H1 (cell line): ENCODE data around the gene DENND5B. TPM values are rescaled to one million over a fixed set of nuclear protein-coding genes. Genes with fewer than 3 reads are reported as not detected.

Experiments
- CTCF ChIA-PET: fragments of 300-600 bp; sonication (Branson Sonifier 250); formaldehyde crosslinking; loops from one replicate; lab custom pipeline; 2021; ENCODE audit not compliant: partially characterized antibody; lab: Charles Lee
- POLR2A ChIA-PET: fragments of 300-600 bp; sonication (Branson Sonifier 250); formaldehyde crosslinking; loops from one replicate; lab custom pipeline; 2021; ENCODE audit warnings: inconsistent platforms; ENCODE audit not compliant: partially characterized antibody; lab: Charles Lee
- DNase-seq, 2 experiments: peaks; one replicate each; pipeline versions ENCODE4 v3.0.0 to v3.0.0-alpha.2; 2010 to 2022; ENCODE audit warnings: low spot score in 2 of 2, low read depth in 1 of 2, mixed read lengths in 1 of 2
- FAIRE-seq: peaks from 2 replicates; lab custom pipeline; 2011; peaks lifted over from hg19 to GRCh38; lab: Jason Lieb, UNC
- H2AFZ ChIP-seq: 2 replicates; pipeline ENCODE4 v1.8.1; 2012; ENCODE audit warnings: low read length, inconsistent platforms
- H2AK5ac ChIP-seq: 2 replicates; pipeline ENCODE4 v1.6.1; 2013; ENCODE audit warnings: low read depth, low read length
- H2BK120ac ChIP-seq: replicated peaks from 2 replicates; pipeline ENCODE3; 2013; ENCODE audit warnings: low read depth, low read length, inconsistent platforms
- H2BK12ac ChIP-seq: 2 replicates; pipeline ENCODE4 v1.6.1; 2013; ENCODE audit warnings: low read depth, low read length
- H2BK15ac ChIP-seq: 2 replicates; pipeline ENCODE4 v1.6.1; 2013; ENCODE audit warnings: low read length
- H2BK20ac ChIP-seq: 2 replicates; pipeline ENCODE4 v1.6.1; 2013; ENCODE audit warnings: low read length
- H2BK5ac ChIP-seq: 2 replicates; pipeline ENCODE4 v1.6.1; 2013; ENCODE audit warnings: low read depth, low read length
- H3K14ac ChIP-seq: 2 replicates; pipeline ENCODE4 v1.6.1; 2013; ENCODE audit warnings: inconsistent platforms; ENCODE audit not compliant: insufficient read length
- H3K18ac ChIP-seq: 2 replicates; pipeline ENCODE4 v1.6.1; 2013; ENCODE audit warnings: low read length; ENCODE audit errors: extremely low read depth
- H3K23ac ChIP-seq: 2 replicates; pipeline ENCODE4 v1.6.1; 2013; ENCODE audit warnings: inconsistent platforms; ENCODE audit not compliant: insufficient read length
- H3K23me2 ChIP-seq: 2 replicates; pipeline ENCODE4 v1.6.1; 2013; ENCODE audit warnings: low read depth, low read length
- H3K27ac ChIP-seq: 2 replicates; pipeline ENCODE4 v1.6.1; 2011; ENCODE audit warnings: low read depth, low read length, inconsistent platforms
- H3K27me3 ChIP-seq, 4 experiments: replicated peaks in 1 of 4; 1 replicate in 1 of 4; 2 replicates in 3 of 4; pipeline versions ENCODE4 v1.6.1 to v1.8.1; 2011 to 2013; ENCODE audit warnings: low read length in 3 of 4, mild to moderate bottlenecking in 3 of 4, inconsistent platforms in 2 of 4, mixed read lengths in 2 of 4, moderate library complexity in 1 of 4; ENCODE audit not compliant: control insufficient read depth in 3 of 4, insufficient read depth in 3 of 4; ENCODE audit errors: extremely low read depth in 1 of 4
- H3K36me3 ChIP-seq, 4 experiments: 2 replicates each; pipeline versions ENCODE4 v1.6.1 to v1.8.1; 2011 to 2013; ENCODE audit warnings: mild to moderate bottlenecking in 4 of 4, low read length in 3 of 4, moderate library complexity in 2 of 4, control low read depth in 1 of 4, inconsistent platforms in 1 of 4; ENCODE audit not compliant: insufficient read depth in 4 of 4, control insufficient read depth in 2 of 4
- H3K4ac ChIP-seq: replicated peaks from 2 replicates; pipeline ENCODE3; 2013; ENCODE audit warnings: low read length, low read depth, mixed read lengths, inconsistent platforms; ENCODE audit not compliant: insufficient read length
- H3K4me1 ChIP-seq, 4 experiments: replicated peaks in 1 of 4; 1 replicate in 1 of 4; 2 replicates in 3 of 4; pipeline versions ENCODE4 v1.6.1 to v1.8.1; 2011 to 2013; ENCODE audit warnings: low read length in 3 of 4, inconsistent platforms in 2 of 4, mixed read lengths in 1 of 4; ENCODE audit not compliant: insufficient read depth in 4 of 4, control insufficient read depth in 3 of 4
- H3K4me2 ChIP-seq, 2 experiments: 2 replicates each; pipeline versions ENCODE4 v1.6.1 to v1.8.1; 2011 to 2013; ENCODE audit warnings: low read depth in 2 of 2, low read length in 2 of 2, control low read depth in 1 of 2, inconsistent platforms in 1 of 2, mild to moderate bottlenecking in 1 of 2; ENCODE audit not compliant: insufficient read depth in 1 of 2
- H3K4me3 ChIP-seq, 4 experiments: fragments of 200-600, 300-600 bp in 1 of 4; sonication (generic), shearing (Covaris generic), sonication (Bioruptor Twin) in 1 of 4; 2 replicates each; pipeline versions ENCODE4 v1.5.1 to v1.8.1; 2011 to 2016; ENCODE audit warnings: low read length in 4 of 4, low read depth in 3 of 4, control low read depth in 2 of 4, inconsistent platforms in 2 of 4, mild to moderate bottlenecking in 2 of 4, mixed read lengths in 1 of 4, moderate library complexity in 1 of 4; ENCODE audit not compliant: insufficient read depth in 2 of 4; ENCODE audit errors: extremely low read depth in 1 of 4
- H3K56ac ChIP-seq: replicated peaks from 2 replicates; pipeline ENCODE3; 2013; ENCODE audit warnings: low read depth, mild to moderate bottlenecking, mixed read lengths, low read length, inconsistent platforms; ENCODE audit not compliant: insufficient read length
- H3K79me1 ChIP-seq: 2 replicates; pipeline ENCODE4 v1.6.1; 2013; ENCODE audit warnings: low read depth, low read length, control low read depth
- H3K79me2 ChIP-seq, 2 experiments: 2 replicates each; pipeline versions ENCODE4 v1.6.1 to v1.8.1; 2012 to 2013; ENCODE audit warnings: low read length in 2 of 2, mild to moderate bottlenecking in 2 of 2, inconsistent platforms in 1 of 2; ENCODE audit not compliant: insufficient read depth in 2 of 2, control insufficient read depth in 1 of 2
- H3K9ac ChIP-seq, 4 experiments: replicated peaks in 1 of 4; 1 replicate in 1 of 4; 2 replicates in 3 of 4; pipeline versions ENCODE4 v1.6.1 to v1.8.1; 2011 to 2013; ENCODE audit warnings: low read depth in 3 of 4, low read length in 3 of 4, control low read depth in 2 of 4, mild to moderate bottlenecking in 2 of 4, moderate library complexity in 2 of 4, inconsistent platforms in 1 of 4; ENCODE audit errors: extremely low read depth in 1 of 4
- H3K9me3 ChIP-seq, 2 experiments: 2 replicates each; pipeline versions ENCODE4 v1.6.1 to v1.8.1; 2012 to 2013; ENCODE audit warnings: mild to moderate bottlenecking in 2 of 2, moderate library complexity in 2 of 2, control low read depth in 1 of 2, inconsistent platforms in 1 of 2, low read depth in 1 of 2, low read length in 1 of 2, mixed read lengths in 1 of 2; ENCODE audit not compliant: insufficient read depth in 2 of 2
- H4K20me1 ChIP-seq, 2 experiments: replicated peaks in 1 of 2; 2 replicates each; pipeline versions ENCODE3 to v1.8.1; 2011 to 2013; ENCODE audit warnings: inconsistent platforms in 2 of 2, low read length in 2 of 2, mild to moderate bottlenecking in 1 of 2; ENCODE audit not compliant: insufficient read depth in 2 of 2, control insufficient read depth in 1 of 2
- H4K5ac ChIP-seq: 2 replicates; pipeline ENCODE4 v1.6.1; 2013; ENCODE audit warnings: low read length, low read depth, mixed read lengths, inconsistent platforms; ENCODE audit not compliant: insufficient read length
- H4K8ac ChIP-seq: 2 replicates; pipeline ENCODE4 v1.8.0; 2013; ENCODE audit warnings: mild to moderate bottlenecking, moderate library complexity, low read length, inconsistent platforms; ENCODE audit not compliant: insufficient read depth; ENCODE audit errors: extremely low read depth
- H4K91ac ChIP-seq: replicated peaks from 2 replicates; pipeline ENCODE3; 2013; ENCODE audit warnings: low read length, mixed read lengths, inconsistent platforms; ENCODE audit not compliant: insufficient read length
- BCL11A ChIP-seq, 2 experiments: IDR thresholded peaks; one replicate each; pipeline ENCODE4 v1.6.1; 2011; ENCODE audit warnings: low read depth in 2 of 2, low read length in 2 of 2, mild to moderate bottlenecking in 2 of 2
- BRCA1 ChIP-seq: IDR thresholded peaks from 2 replicates; pipeline ENCODE4 v1.6.1; 2012; ENCODE audit warnings: low read depth, low read length, improper control_type of control experiment
- CHD1 ChIP-seq: IDR thresholded peaks from 2 replicates; pipeline ENCODE4 v1.6.1; 2012; ENCODE audit warnings: low read depth, low read length, improper control_type of control experiment
- GTF2F1 ChIP-seq: IDR thresholded peaks from 2 replicates; pipeline ENCODE4 v1.6.1; 2012; ENCODE audit warnings: low read depth, low read length, improper control_type of control experiment, borderline replicate concordance
- JUND ChIP-seq: IDR thresholded peaks from 2 replicates; pipeline ENCODE4 v1.6.1; 2011; ENCODE audit warnings: mild to moderate bottlenecking, improper control_type of control experiment, low read length
- RFX5 ChIP-seq: IDR thresholded peaks from 2 replicates; pipeline ENCODE4 v1.6.1; 2011; ENCODE audit warnings: low read depth, low read length, improper control_type of control experiment, borderline replicate concordance
- SRF ChIP-seq: IDR thresholded peaks from 2 replicates; pipeline ENCODE4 v1.6.1; 2011; ENCODE audit warnings: mild to moderate bottlenecking, low read depth, low read length, moderate library complexity
- WGBS, 2 experiments: shearing (Covaris generic) in 1 of 2; methylation state at CpG; one replicate each; pipeline versions ENCODE4 v1.1.6 to v1.1.7; 2013 to 2015; ENCODE audit warnings: low lambda C conversion rate in 2 of 2, mixed read lengths in 2 of 2, inconsistent platforms in 1 of 2, low coverage in 1 of 2, missing lambda C conversion rate in 1 of 2; ENCODE audit not compliant: insufficient replicate concordance in 2 of 2, insufficient coverage in 1 of 2, insufficient read length in 1 of 2; ENCODE audit errors: extremely low coverage in 1 of 2, missing lambda C conversion rate in 1 of 2; 5-methylcytosine and 5-hydroxymethylcytosine counted together
- polyA plus RNA-seq, 7 experiments: library from polyadenylated mRNA; depleted of rRNA in 3 of 7; stranded (reverse) in 5 of 7; unstranded in 2 of 7; fragments of >200 nt in 5 of 7; fragments of 200-250 nt in 2 of 7; gene quantifications; 1 replicate in 5 of 7; 2 replicates in 1 of 7; 4 replicates in 1 of 7; pipeline versions ENCODE4 v1.2.1 to v1.2.3, GENCODE V29; 2011 to 2013; ENCODE audit warnings: missing spikeins in 2 of 7, mixed read lengths in 2 of 7
- total RNA-seq: library from RNA; stranded (reverse); fragmentation: NEBNext Ultra II Directional; extraction: Animal tissue kit (Norgen Biotek cat#: 25700); gene quantifications from 2 replicates; pipeline ENCODE4 v1.2.1, GENCODE V29; 2021
- TF ChIP-seq, protein P1 (sequence below): IDR thresholded peaks from 2 replicates; pipeline ENCODE4 v1.6.1; 2011; ENCODE audit warnings: low read depth, mild to moderate bottlenecking, low read length; ENCODE audit not compliant: insufficient read depth

The DENND5B gene
- total and polyA plus RNA-seq, 2 of the 8 experiments (the other 6 are each of a cell fraction or from before 2014, with no cell fraction given) = 13.4 to 20.2 TPM

DNA sequence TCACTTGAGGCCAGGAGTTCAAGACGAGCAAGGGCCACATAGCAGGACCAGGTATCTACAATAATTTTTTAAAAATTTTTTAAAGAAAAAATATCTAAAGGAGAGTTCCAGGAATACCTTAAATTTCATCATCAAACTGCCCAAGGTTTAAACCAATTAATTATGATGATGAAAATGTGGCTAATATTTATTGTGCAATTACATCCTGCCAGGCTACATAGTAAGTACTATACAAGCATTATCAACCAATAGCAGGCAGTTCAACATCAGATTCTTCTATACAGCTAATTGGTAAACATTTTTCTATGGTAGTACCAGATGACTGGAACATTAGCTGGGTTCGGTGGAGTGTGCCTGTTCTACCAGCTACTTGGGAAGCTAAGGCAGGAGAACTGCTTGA, 24.4 kb downstream of the DENND5B start:
- no peak overlapping the region for H2BK15ac ChIP-seq
- no peak overlapping the region for H2BK12ac ChIP-seq
- H3K14ac ChIP-seq = no peak overlapping the region
- no peaks in the 10 kb centered on the region for H3K27me3 ChIP-seq
- H4K91ac ChIP-seq = no peak overlapping the region
- WGBS, 2 experiments = 80% methylated on average over 2 of the region's 2 CpGs; no CpG with 5 or more reads in 1 of the 2 experiments
- no peak overlapping the region for H4K5ac ChIP-seq
- ChIA-PET CTCF (interaction anchor here (0.6 to 1.7 kb wide), 6 partner anchors 11 to 1090 kb away, joined by 3 to 4 read pairs (median 3); no protein-coding TSS in a partner anchor), POLR2A (interaction anchor here (0.8 to 1.1 kb wide), 2 partner anchors 23 to 181 kb away, joined by 3 read pairs; no protein-coding TSS in a partner anchor)
- H2AFZ ChIP-seq = no peak overlapping the region
- H3K23me2 ChIP-seq = no peaks in the 10 kb centered on the region; the same call in 1 of the 2 replicates
- H3K18ac ChIP-seq = no peak overlapping the region
- no peak overlapping the region for H3K4me3 ChIP-seq
- H3K4me2 ChIP-seq = no peak overlapping the region
- H4K20me1 ChIP-seq = peaks cover 0 to 2% of the 10 kb centered on the region in 2 experiments
- H3K56ac ChIP-seq = no peak overlapping the region
- no peaks in the 10 kb centered on the region for H3K9me3 ChIP-seq
- no peak overlapping the region for H2BK5ac ChIP-seq
- DNase-seq = no peak
- no peaks in the 10 kb centered on the region for H3K36me3 ChIP-seq
- H3K23ac ChIP-seq = no peak overlapping the region
- no peak overlapping the region for H2AK5ac ChIP-seq
- H3K4ac ChIP-seq = no peak overlapping the region
- no peak overlapping the region for H2BK20ac ChIP-seq
- no peak for FAIRE-seq
- H3K9ac ChIP-seq = no peak overlapping the region
- H4K8ac ChIP-seq = no peak overlapping the region
- no peak overlapping the region for H2BK120ac ChIP-seq
- H3K79me1 ChIP-seq = no peaks in the 10 kb centered on the region
- no peak overlapping the region for H3K27ac ChIP-seq
- peaks cover 0 to 9% (median 5%) of the 10 kb centered on the region in 4 experiments; a peak in 3 of 7 replicates for H3K4me1 ChIP-seq
- peaks cover 0 to 28% of the 10 kb centered on the region in 2 experiments; a peak in 2 of 4 replicates for H3K79me2 ChIP-seq
- TF ChIP-seq JUND (no peak), SRF (no peak), BCL11A (IDR thresholded peaks at IDR 0.05; ENCODE audit: low read depth in 2 of 2, low read length in 2 of 2) (no peak), CHD1 (no peak), GTF2F1 (no peak), RFX5 (no peak), BRCA1 (no peak)
- TF ChIP-seq, protein P1, sequence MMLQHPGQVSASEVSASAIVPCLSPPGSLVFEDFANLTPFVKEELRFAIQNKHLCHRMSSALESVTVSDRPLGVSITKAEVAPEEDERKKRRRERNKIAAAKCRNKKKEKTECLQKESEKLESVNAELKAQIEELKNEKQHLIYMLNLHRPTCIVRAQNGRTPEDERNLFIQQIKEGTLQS = no peak
